ENCODE measurements around the gene B3GLCT. TPM values are rescaled to one million over a fixed set of nuclear protein-coding genes. Genes with fewer than 3 reads are reported as not detected.
A peak's percentile ranks its signal among the peaks of the same experiment; 100 is the strongest.
"Not testable (repeated sequence)": the region's sequence is repeated elsewhere in the genome, so short reads cannot be mapped to it uniquely, and the experiment has no call there.

The B3GLCT gene
- total and polyA plus RNA-seq, 5 donors: 19.8 to 45.1 (median 25.9) TPM

DNA sequence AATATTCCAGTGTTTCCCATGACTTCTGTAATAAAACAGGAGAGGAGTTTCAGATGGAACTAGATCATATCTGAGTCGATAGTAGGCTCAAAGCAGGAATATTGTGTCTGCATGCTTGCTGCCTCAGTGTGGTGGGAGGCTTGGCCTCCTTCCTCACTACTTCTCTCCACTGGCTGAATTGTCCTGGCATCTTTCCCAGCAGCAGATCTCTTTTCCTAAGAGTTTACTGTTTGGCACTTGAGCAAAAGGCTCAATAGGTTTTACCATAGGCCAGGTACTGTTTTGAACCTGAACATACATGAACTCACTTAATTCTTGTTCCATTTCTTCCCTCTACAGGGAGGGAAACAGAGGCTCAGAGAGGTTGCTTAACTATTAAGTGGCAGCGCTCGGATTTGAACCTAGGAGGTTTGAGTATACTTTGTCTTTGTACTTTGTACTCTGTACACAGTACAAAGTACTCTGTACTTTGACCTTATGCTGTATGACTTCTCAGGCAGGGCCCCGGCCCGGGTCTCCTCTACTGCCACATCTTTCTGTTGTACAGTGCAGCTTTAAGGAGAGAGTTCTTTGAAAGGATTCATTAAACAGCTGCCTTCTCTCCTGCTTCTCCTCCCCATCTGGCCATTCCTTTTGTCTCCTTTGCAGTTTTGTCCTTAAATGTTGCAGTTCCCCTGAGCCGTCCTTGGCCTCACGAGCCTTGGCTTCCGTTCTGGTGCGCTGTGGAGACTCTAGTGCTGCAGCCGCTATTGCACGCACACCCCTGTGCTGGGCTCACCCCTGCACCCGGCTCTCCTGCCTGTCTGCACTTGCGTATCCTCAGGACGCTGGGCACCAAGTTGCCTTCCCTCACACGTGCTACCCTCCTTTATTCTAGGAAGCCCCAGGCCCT lies 8.1 kb downstream of the B3GLCT start:
- WGBS: 41% methylated on average over 15 of the region's 15 CpGs
- DNase-seq: peak; percentile 44 to 84 (median 83)
- ATAC-seq: peak; percentile 69 to 76
- Histone ChIP-seq H3K9me3 (ENCODE audit: control insufficient read depth, low read length) (no peaks in the 10 kb centered on the region), H3K27me3 (ENCODE audit: control insufficient read depth, insufficient read depth) (no peaks in the 10 kb centered on the region), H3K27ac (ENCODE audit: low read length) (peak overlapping the region; percentile 95), H3K4me3 (ENCODE audit: low read length) (no peak overlapping the region), H3K4me1 (ENCODE audit: control insufficient read depth, insufficient read depth, low read length) (peaks cover 16% of the 10 kb centered on the region)
- intact Hi-C loops (cut with DNase I): no loop called here

DNA sequence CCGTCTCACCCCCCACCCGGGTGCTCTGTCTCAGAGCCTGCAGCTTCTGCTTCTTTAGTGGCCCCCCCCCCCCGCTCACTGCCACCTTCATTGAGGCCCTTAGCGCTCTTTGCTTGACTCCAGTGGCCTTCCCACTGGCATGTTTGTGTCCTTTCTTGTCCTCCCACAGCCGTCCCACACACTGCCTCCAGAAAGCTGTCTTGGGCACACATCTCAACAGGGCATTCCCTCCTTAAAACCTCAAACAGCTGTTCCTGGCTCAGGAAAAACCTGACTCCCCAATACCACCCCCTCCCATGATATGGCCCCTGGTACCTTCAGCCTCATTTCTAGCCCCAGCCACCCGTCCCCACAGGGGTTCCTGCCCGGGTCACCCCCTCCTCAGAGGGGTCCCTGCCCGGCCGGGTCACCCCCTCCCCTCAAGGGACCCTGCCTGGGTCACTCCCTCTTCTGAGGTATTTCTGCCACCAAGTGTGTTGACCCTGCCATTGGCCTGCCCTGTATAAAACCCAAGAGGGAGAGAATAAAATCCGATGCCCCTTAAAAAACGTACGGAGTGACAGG lies 8.9 kb downstream of the B3GLCT start:
- no peak overlapping the region for H3K4me3 ChIP-seq (ENCODE audit: low read length)
- ATAC-seq (peak in 1 of 2 donors; percentile 6), DNase-seq (peak in 1 of 3 donors; percentile 53)
- WGBS: 53% methylated on average over 12 of the region's 12 CpGs
- intact Hi-C loops (cut with DNase I): no loop called here
- H3K4me1 ChIP-seq (ENCODE audit: control insufficient read depth, insufficient read depth, low read length): peaks cover 16% of the 10 kb centered on the region
- no peaks in the 10 kb centered on the region for H3K9me3 ChIP-seq (ENCODE audit: control insufficient read depth, low read length)
- H3K27me3 ChIP-seq (ENCODE audit: control insufficient read depth, insufficient read depth): no peaks in the 10 kb centered on the region
- H3K27ac ChIP-seq (ENCODE audit: low read length): peak overlapping the region; percentile 95

GRCh38 chr13:31209172-31209840 lies 9.5 kb downstream of the B3GLCT start:
- ATAC-seq (peak; percentile 78 to 81), DNase-seq (peak; percentile 64 to 87 (median 82))
- Histone ChIP-seq H3K27me3 (ENCODE audit: control insufficient read depth, insufficient read depth) (no peaks in the 10 kb centered on the region), H3K4me3 (ENCODE audit: low read length) (no peak overlapping the region), H3K4me1 (ENCODE audit: control insufficient read depth, insufficient read depth, low read length) (peaks cover 16% of the 10 kb centered on the region), H3K27ac (ENCODE audit: low read length) (peak overlapping the region; percentile 95), H3K9me3 (ENCODE audit: control insufficient read depth, low read length) (no peaks in the 10 kb centered on the region)
- WGBS: 13% methylated on average over 8 of the region's 8 CpGs
- intact Hi-C loops (cut with DNase I): no loop called here

DNA sequence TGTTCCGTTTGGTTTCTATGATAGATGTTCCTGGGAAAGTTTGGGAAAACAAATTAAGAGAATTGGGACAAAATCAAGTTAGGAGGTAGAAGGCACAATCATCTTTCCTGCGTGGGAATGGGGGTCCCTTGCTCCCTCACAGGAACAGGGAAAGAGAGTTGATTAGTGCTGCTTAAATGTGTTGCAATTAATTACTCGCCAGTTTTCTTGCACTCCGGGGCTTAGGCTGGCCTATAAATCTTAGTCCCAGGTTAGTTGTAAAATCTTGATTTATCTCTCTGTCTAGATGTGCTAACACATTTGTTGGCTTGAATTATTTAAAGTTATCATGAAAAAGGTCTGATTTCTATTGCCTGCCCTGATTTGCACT lies 10.1 kb downstream of the B3GLCT start:
- ATAC-seq (peak in 1 of 2 donors; percentile 8), DNase-seq (no peak)
- Histone ChIP-seq H3K27ac (ENCODE audit: low read length) (peak overlapping the region; percentile 95), H3K9me3 (ENCODE audit: control insufficient read depth, low read length) (no peaks in the 10 kb centered on the region), H3K27me3 (ENCODE audit: control insufficient read depth, insufficient read depth) (no peaks in the 10 kb centered on the region), H3K4me3 (ENCODE audit: low read length) (no peak overlapping the region), H3K4me1 (ENCODE audit: control insufficient read depth, insufficient read depth, low read length) (peaks cover 12% of the 10 kb centered on the region)
- intact Hi-C loops (cut with DNase I): no loop called here
- WGBS: 25% methylated on average over 4 of the region's 4 CpGs

DNA sequence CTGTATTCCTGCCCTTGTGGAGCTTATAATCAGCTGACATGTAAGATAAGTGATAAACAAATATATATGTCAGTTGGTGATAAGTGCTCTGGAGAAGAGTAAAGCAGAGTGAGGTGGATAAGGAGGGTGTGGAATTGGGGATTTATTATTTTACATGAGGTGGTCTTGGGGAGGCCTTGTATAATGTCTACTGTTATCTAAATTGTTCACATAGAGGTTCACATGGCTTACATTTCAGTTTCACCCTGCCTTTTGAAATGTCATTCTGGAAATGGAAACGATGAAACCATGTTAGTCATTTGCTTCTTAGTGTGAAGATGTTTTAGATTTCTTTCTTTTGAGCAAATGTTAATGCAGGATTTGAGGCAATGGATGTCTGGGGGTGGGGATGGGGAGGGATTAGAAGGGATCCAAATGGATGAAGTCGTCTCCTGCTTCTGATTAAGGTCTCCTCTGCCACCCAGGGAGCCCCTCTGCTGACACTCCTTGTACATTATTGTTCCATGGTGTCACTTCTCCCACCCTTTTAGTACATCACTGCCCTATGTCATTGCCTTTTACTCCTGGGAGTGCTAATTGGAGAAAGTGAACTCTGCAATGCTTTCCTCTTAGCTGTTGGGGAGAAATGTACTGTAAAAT lies 14.0 kb downstream of the B3GLCT start:
- no peak for ATAC-seq
- no peaks in the 10 kb centered on the region for H3K27me3 ChIP-seq (ENCODE audit: control insufficient read depth, insufficient read depth)
- no peak for DNase-seq
- H3K4me1 ChIP-seq (ENCODE audit: control insufficient read depth, insufficient read depth, low read length): peaks cover 7% of the 10 kb centered on the region
- H3K27ac ChIP-seq (ENCODE audit: low read length): peak overlapping the region; percentile 43
- no peaks in the 10 kb centered on the region for H3K9me3 ChIP-seq (ENCODE audit: control insufficient read depth, low read length)
- WGBS: 47% methylated on average over 2 of the region's 2 CpGs
- intact Hi-C loops (cut with DNase I): no loop called here
- H3K4me3 ChIP-seq (ENCODE audit: low read length): no peak overlapping the region

- intact Hi-C loops (cut with DNase I): no loop called here
- no peak for DNase-seq
- peak in 1 of 2 donors; percentile 46 for ATAC-seq
- peak overlapping the region; percentile 45 for H3K27ac ChIP-seq (ENCODE audit: low read length)
- peaks cover 3% of the 10 kb centered on the region for H3K4me1 ChIP-seq (ENCODE audit: control insufficient read depth, insufficient read depth, low read length)
- H3K9me3 ChIP-seq (ENCODE audit: control insufficient read depth, low read length): no peaks in the 10 kb centered on the region
- WGBS: 56% methylated on average over 1 of the region's 1 CpG
- no peak overlapping the region for H3K4me3 ChIP-seq (ENCODE audit: low read length)
- no peaks in the 10 kb centered on the region for H3K27me3 ChIP-seq (ENCODE audit: control insufficient read depth, insufficient read depth)
Observed at GRCh38 chr13:31214435-31214834, 14.7 kb downstream of the B3GLCT start.

DNA sequence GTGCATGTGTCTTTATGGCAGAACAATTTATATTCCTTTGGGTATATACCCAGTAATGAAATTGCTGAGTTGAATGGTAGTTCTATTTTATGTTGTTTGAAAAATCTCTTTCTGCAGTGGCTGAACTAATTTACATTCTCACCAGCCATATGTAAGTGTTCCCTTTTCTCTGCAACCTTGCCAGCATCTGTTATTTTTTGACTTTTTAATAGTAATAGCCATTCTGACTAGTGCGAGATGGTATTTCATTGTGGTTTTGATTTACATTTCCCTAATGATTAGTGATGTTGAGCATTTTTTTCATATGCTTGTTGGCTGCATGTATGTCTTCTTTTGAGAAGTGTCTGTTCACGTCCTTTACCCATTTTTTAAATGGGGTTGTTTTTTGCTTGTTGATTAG lies 17.1 kb downstream of the B3GLCT start:
- H3K9me3 ChIP-seq (ENCODE audit: control insufficient read depth, low read length); H3K27me3 ChIP-seq (ENCODE audit: control insufficient read depth, insufficient read depth); DNase-seq; H3K27ac ChIP-seq (ENCODE audit: low read length); H3K4me1 ChIP-seq (ENCODE audit: control insufficient read depth, insufficient read depth, low read length); ATAC-seq; H3K4me3 ChIP-seq (ENCODE audit: low read length); intact Hi-C loops (cut with DNase I): not testable (repeated sequence)
- WGBS: over 99% methylated on average over 2 of the region's 2 CpGs

GRCh38 chr13:31219909-31220598 lies 20.3 kb downstream of the B3GLCT start:
- no peak for DNase-seq
- intact Hi-C loops (cut with DNase I): no loop called here
- Histone ChIP-seq H3K27me3 (ENCODE audit: control insufficient read depth, insufficient read depth) (no peaks in the 10 kb centered on the region), H3K4me1 (ENCODE audit: control insufficient read depth, insufficient read depth, low read length) (peaks cover 10% of the 10 kb centered on the region), H3K9me3 (ENCODE audit: control insufficient read depth, low read length) (no peaks in the 10 kb centered on the region), H3K27ac (ENCODE audit: low read length) (no peak overlapping the region), H3K4me3 (ENCODE audit: low read length) (no peak overlapping the region)
- ATAC-seq: no peak
- 82% methylated on average over 4 of the region's 4 CpGs for WGBS

DNA sequence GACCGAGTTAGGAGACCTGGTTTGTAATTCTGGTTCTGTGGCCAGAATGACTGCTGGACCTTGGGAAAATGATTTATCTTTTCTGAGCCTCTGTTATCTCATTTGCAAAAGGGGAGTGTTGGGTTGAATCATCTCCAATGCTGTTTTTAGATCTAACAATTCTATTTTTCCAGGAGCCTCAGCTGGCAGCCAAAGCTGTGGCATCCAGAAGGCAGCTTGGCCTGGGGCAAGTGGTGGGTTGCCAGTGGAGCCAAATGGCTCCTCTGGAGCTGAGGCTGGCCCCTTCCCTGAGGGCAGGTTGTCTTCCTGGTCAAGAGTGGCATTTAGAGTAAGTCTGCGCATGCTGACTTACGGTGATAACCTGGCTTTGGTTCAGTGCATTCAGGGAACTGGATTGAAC lies 21.3 kb downstream of the B3GLCT start:
- H3K27ac ChIP-seq (ENCODE audit: low read length): peak overlapping the region; percentile 75
- peak in 1 of 3 donors; percentile 68 for DNase-seq
- H3K9me3 ChIP-seq (ENCODE audit: control insufficient read depth, low read length): no peaks in the 10 kb centered on the region
- intact Hi-C loops (cut with DNase I): no loop called here
- ATAC-seq: peak in 1 of 2 donors; percentile 54
- 75% methylated on average over 3 of the region's 3 CpGs for WGBS
- no peak overlapping the region for H3K4me3 ChIP-seq (ENCODE audit: low read length)
- no peaks in the 10 kb centered on the region for H3K27me3 ChIP-seq (ENCODE audit: control insufficient read depth, insufficient read depth)
- peaks cover 10% of the 10 kb centered on the region for H3K4me1 ChIP-seq (ENCODE audit: control insufficient read depth, insufficient read depth, low read length)

GRCh38 chr13:31223215-31223614 lies 23.4 kb downstream of the B3GLCT start:
- H3K9me3 ChIP-seq (ENCODE audit: control insufficient read depth, low read length): no peaks in the 10 kb centered on the region
- ATAC-seq (peak; percentile 55 to 73), DNase-seq (peak; percentile 33 to 73 (median 66))
- intact Hi-C loops (cut with DNase I): no loop called here
- peaks cover 15% of the 10 kb centered on the region for H3K4me1 ChIP-seq (ENCODE audit: control insufficient read depth, insufficient read depth, low read length)
- H3K27me3 ChIP-seq (ENCODE audit: control insufficient read depth, insufficient read depth): no peaks in the 10 kb centered on the region
- WGBS: 74% methylated on average over 7 of the region's 7 CpGs
- H3K27ac ChIP-seq (ENCODE audit: low read length): peak overlapping the region; percentile 77
- no peak overlapping the region for H3K4me3 ChIP-seq (ENCODE audit: low read length)

Measured in right cardiac atrium (tissue), 5 donors.